HEK293 (cell line): ENCODE measurements around the gene CBFB.

Experiments used
- MYNN ChIP-seq: fragments of 450-650 bp; formaldehyde crosslinking; IDR thresholded peaks from 2 replicates; pipeline ENCODE4 v1.5.1; 2016; ENCODE audit warnings: missing biosample characterization, missing genetic modification characterization, borderline replicate concordance
- ZNF302 ChIP-seq: fragments of 450-650 bp; formaldehyde crosslinking; IDR thresholded peaks from 2 replicates; pipeline ENCODE4 v1.5.1; 2016; ENCODE audit warnings: missing biosample characterization, missing genetic modification characterization, low read depth
- TF ChIP-seq, protein P1 (sequence below): fragments of 450-650 bp; formaldehyde crosslinking; IDR thresholded peaks from 2 replicates; pipeline ENCODE4 v1.5.1; 2016; ENCODE audit warnings: missing biosample characterization, missing genetic modification characterization
- TF ChIP-seq, protein P2 (sequence below): fragments of 450-650 bp; formaldehyde crosslinking; IDR thresholded peaks from 2 replicates; pipeline ENCODE4 v1.5.1; 2016; ENCODE audit warnings: missing biosample characterization, missing genetic modification characterization

DNA sequence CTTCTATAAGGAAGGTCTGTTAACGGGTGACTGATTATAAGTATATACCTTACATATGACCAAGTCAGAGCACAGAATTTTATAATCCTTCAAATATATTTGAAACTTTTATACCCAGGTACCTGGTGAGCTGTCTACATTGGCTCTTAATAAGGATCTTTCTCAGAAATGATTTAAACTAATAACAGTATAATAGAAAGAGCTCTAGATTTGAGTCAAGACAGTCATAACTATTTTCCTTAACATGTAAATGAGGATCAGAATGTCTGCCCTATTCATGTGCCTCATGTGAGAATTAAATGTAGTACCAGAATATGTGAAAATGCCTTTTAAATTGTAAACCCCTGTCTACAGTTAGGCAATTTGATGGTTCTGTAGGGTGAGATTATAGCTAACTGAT is 14.5 kb downstream of the CBFB start:
- TF ChIP-seq, protein P1, sequence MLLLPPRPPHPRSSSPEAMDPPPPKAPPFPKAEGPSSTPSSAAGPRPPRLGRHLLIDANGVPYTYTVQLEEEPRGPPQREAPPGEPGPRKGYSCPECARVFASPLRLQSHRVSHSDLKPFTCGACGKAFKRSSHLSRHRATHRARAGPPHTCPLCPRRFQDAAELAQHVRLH (tag by site-specific recombination) = no peak
- TF ChIP-seq, protein P2, sequence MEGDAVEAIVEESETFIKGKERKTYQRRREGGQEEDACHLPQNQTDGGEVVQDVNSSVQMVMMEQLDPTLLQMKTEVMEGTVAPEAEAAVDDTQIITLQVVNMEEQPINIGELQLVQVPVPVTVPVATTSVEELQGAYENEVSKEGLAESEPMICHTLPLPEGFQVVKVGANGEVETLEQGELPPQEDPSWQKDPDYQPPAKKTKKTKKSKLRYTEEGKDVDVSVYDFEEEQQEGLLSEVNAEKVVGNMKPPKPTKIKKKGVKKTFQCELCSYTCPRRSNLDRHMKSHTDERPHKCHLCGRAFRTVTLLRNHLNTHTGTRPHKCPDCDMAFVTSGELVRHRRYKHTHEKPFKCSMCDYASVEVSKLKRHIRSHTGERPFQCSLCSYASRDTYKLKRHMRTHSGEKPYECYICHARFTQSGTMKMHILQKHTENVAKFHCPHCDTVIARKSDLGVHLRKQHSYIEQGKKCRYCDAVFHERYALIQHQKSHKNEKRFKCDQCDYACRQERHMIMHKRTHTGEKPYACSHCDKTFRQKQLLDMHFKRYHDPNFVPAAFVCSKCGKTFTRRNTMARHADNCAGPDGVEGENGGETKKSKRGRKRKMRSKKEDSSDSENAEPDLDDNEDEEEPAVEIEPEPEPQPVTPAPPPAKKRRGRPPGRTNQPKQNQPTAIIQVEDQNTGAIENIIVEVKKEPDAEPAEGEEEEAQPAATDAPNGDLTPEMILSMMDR (tag by site-specific recombination) = no peak
- TF ChIP-seq ZNF302 (no peak), MYNN (no peak)
